ENCODE measurements around the gene ARL2BP.
"Not testable (repeated sequence)": the region's sequence is repeated elsewhere in the genome, so short reads cannot be mapped to it uniquely, and the experiment has no call there.

Gene ARL2BP

GRCh38 chr16:57244767-57245471, at the start of gene ARL2BP:
TSS of gene ARL2BP (plus strand) at chr16:57245259. CDS start at chr16:57245368, 109 bp downstream.
- peak; percentile 89 to 97 (median 97) for DNase-seq

GRCh38 chr16:57196286-57196685, 48.8 kb upstream of the ARL2BP start:
- DNase-seq, result no peak

DNA sequence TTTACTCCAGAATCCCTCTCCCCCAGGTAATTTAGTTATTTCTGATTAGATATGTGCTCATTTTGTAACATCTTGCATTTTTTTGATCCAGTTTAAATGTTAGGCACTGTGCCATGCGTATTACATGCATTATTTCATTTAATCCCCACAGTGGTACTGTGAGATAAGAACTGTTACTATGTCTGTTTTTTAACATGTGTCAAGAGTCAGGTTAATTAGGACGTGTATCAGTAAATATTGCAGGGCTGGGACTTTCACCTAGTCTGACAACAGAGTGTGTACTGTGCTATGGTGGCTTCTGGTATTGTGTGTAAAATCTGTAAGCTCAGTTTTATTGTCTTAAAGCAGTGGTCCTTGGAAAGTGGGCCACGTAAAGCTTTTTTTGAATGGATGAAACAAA, 48.3 kb upstream of the ARL2BP start:
- DNase-seq, result no peak

DNA sequence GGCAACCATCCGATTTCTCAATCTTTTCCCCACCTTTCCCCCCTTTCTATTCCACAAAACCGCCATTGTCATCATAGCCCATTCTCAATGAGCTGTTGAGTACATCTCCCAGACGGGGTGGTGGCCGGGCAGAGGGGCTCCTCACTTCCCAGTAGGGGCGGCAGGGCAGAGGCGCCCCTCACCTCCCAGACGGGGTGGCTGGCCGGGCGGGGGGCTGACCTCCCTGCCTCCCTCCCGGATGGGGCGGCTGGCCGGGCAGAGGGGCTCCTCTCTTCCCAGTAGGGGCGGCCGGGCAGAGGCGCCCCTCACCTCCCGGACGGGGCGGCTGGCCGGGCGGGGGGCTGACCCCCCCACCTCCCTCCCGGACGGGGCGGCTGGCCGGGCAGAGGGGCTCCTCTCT, 44.7 kb upstream of the ARL2BP start:
- DNase-seq, result not testable (repeated sequence)

DNA sequence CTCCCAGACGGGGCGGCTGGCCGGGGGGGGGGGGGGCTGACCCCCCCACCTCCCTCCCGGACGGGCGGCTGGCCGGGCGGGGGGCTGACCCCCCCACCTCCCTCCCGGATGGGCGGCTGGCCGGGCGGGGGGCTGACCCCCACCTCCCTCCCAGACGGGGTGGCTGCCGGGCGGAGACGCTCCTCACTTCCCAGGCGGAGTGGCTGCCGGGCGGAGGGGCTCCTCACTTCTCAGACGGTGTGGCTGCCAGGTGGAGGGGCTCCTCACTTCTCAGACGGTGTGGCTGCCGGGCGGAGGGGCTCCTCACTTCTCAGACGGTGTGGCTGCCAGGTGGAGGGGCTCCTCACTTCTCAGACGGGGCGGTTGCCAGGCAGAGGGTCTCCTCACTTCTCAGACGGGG, 44.1 kb upstream of the ARL2BP start:
- not testable (repeated sequence) for DNase-seq

- no peak for DNase-seq
These were observed 42.8 kb upstream of the ARL2BP start for GRCh38 chr16:57202095-57202886.

DNA sequence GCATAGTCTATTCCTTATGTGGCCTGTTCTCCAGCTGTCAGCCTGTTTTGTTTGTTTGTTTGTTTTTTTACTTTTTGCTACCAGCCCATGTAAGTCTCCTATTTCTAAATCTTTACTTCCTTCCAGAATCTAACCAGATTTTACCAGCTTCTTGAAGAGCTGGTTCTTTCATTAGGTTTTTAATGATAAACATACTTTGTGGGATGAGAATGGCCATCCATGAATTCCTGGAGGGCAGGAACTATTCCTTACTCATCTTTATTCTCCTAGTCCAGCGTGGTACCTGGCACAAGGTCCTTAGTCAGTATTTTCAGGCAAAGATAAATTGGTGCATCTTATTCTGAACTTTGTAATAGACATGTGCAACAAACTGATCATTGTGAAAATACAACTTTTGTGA, 41.6 kb upstream of the ARL2BP start:
- no peak for DNase-seq

DNA sequence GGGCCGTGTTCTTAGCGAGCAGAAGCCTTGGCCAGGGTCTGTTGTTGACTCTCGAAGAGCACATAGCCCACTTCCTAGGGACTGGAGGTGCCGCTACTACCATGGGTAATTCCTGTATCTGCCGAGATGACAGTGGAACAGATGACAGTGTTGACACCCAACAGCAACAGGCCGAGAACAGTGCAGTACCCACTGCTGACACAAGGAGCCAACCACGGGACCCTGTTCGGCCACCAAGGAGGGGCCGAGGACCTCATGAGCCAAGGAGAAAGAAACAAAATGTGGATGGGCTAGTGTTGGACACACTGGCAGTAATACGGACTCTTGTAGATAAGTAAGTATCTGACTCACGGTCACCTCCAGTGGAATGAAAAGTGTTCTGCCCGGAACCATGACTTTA, 40.4 kb upstream of the ARL2BP start:
- DNase-seq, result no peak

DNA sequence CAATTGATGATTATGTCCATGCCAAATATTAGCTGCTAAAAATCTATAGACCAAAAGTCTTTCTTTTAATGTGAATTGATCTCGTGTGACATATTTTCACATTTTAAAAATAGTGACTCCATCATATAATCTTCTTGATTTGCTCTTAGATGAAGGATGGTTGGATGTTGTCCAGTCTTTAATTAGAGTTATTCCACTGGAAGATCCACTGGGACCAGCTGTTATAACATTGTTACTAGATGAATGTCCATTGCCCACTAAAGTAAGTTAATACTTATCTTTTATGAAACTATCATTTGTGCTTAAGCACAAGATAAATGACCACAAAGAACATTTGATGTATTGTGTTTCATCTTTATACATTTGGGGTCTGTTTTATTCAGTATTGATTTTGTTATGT, 36.1 kb upstream of the ARL2BP start:
- DNase-seq, result no peak

DNA sequence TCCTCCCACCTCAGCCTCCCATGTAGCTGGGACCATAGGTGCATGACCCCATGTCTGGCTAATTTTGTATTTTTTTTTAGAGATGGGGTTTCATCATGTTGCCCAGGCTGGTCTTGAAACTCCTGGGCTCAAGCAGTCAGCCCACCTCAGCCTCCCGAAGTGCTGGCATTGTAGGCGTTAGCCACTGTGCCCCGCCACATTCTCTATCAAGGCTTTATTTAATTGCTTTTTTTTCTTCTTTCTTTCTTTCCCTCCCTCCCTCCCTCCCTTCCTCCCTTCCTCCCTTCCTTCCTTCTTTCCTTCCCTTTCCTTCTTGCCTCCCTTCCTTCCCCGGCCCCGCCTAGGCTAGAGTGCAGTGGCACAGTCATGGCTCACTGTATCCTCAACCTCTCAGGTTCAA, 35.3 kb upstream of the ARL2BP start:
- no peak for DNase-seq

- no peak for DNase-seq
These were observed 31.6 kb upstream of the ARL2BP start for GRCh38 chr16:57213462-57213861.

GRCh38 chr16:57216968-57217367, 28.1 kb upstream of the ARL2BP start:
- DNase-seq, result no peak

- no peak for DNase-seq
These were observed 22.0 kb upstream of the ARL2BP start for GRCh38 chr16:57223057-57223456.

- DNase-seq, result no peak
These were observed 20.3 kb upstream of the ARL2BP start for GRCh38 chr16:57224651-57225335.

DNA sequence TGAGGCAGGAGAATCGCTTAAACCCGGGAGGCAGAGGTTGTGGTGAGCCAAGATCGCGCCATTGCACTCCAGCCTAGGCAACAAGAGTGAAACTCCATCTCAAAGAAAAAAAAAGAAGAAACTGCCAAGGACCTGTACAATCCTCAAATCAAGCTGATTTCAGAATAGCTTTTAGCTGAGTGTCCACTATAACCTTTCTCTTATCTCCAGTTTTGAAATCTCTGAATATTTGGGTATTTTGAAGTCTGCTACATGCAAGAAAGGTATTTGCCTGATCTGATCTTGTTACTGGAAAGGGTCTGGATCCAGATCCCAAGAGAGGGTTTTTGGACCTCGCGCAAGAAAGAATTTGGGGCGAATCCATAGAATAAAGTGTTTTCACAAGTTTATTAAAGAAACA, 19.1 kb upstream of the ARL2BP start:
- no peak for DNase-seq

GRCh38 chr16:57226701-57227621, 18.1 kb upstream of the ARL2BP start:
- DNase-seq, result no peak

- DNase-seq, result no peak
These were observed 16.0 kb upstream of the ARL2BP start for GRCh38 chr16:57229079-57229478.

GRCh38 chr16:57231821-57232350, 13.2 kb upstream of the ARL2BP start:
- DNase-seq, result no peak

DNA sequence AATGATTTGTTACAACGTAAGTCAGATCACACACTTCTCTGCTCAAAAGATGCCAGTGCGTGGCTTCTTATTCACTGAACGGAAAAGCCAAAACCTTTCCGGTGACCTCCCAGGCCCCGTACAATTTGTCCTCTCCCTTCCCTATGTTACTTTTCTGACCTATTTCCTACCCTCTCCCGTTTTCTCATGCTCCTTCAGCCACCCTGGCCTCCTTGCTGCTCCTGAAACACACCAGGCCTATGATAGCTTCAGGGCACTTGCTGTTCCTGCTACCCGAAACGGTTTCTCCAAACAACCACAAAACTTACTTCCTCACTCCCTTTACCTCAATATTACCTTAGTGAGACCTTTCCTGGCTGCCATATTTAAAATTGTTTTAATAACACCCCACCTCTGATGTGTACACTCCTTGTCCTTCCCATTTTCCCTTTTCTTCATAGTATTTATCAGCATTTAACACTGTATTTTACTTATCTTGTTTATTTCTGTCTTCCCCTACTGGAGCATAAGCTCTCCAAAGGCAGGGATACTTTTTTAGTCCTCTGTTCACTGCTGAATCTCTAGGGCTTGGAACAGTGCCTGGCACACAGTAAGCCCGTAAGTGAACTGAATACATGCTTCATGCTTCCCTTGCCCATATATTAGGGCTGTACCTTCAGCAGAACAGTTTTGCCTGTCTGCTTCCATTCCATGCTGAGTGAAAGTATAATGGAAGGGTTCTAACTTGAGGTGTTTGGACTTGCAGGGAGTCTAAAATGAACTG, 10.9 kb upstream of the ARL2BP start:
- no peak for DNase-seq

GRCh38 chr16:57234707-57235092, 10.4 kb upstream of the ARL2BP start:
- DNase-seq, result no peak

All from NCI-H1417 (cell line).